ENCODE measurements around the gene DMD. TPM values are rescaled to one million over a fixed set of nuclear protein-coding genes. Genes with fewer than 3 reads are reported as not detected.

Gene DMD
- polyA plus RNA-seq, 2 of the 4 experiments (the other 2 are of a cell fraction): 0.03 TPM; not detected in 1

GRCh38 chrX:32933548-32933947, 277.8 kb downstream of the DMD start:
- Histone ChIP-seq H3K4me2 (no peak overlapping the region), H3K4me3 (no peak overlapping the region), H3K4me1 (no peaks in the 10 kb centered on the region), H3K27ac (no peak overlapping the region), H3K9me3 (no peaks in the 10 kb centered on the region)
- 1% methylated on average over 5 of the region's 5 CpGs for WGBS (ENCODE audit: missing lambda C conversion rate)
- no peak for ATAC-seq
- no peak for DNase-seq (ENCODE audit: low read depth in 1 of 2, low spot score in 1 of 2)
- TF ChIP-seq EP300 (IDR thresholded peaks at IDR 0.05) (no peak), CBX8 (IDR thresholded peaks at IDR 0.05) (no peak), MAZ (IDR thresholded peaks at IDR 0.05; ENCODE audit: borderline replicate concordance, low read depth, low read length) (no peak), ZNF302 (CRISPR knock-in tag; IDR thresholded peaks at IDR 0.05) (no peak), REST (IDR thresholded peaks at IDR 0.05) (no peak), CHD2 (IDR thresholded peaks at IDR 0.05; ENCODE audit: low read length, partially characterized antibody) (no peak), ZFP36 (IDR thresholded peaks at IDR 0.05; ENCODE audit: borderline replicate concordance, partially characterized antibody) (no peak), EHF (CRISPR knock-in tag; IDR thresholded peaks at IDR 0.05) (no peak)
- TF ChIP-seq, protein P1, sequence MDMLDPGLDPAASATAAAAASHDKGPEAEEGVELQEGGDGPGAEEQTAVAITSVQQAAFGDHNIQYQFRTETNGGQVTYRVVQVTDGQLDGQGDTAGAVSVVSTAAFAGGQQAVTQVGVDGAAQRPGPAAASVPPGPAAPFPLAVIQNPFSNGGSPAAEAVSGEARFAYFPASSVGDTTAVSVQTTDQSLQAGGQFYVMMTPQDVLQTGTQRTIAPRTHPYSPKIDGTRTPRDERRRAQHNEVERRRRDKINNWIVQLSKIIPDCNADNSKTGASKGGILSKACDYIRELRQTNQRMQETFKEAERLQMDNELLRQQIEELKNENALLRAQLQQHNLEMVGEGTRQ (IDR thresholded peaks at IDR 0.05): no peak
- ChIA-PET CTCF (no interaction called here), POLR2A (no interaction called here)
- no peak for FAIRE-seq

DNA sequence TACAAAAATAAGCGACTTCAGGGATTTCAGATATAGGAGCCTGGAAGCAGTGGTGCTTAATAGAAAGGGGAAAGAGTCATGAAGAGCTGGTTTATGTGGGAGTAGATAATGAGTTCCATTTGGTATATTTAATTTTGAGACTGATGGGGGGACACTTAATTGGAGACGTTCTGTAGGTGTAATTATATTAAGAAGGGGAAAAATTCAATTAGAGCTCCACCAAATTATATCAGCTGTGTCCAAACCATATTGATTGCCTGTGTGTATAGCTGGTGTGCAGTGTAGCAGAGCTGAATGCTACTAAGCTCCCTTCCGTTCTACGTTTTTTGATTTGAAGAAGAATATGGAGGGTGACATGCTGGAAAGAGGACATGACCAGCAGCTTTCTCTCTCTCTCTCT, 282.3 kb downstream of the DMD start:
- TF ChIP-seq RCOR1 (IDR thresholded peaks at IDR 0.05; ENCODE audit: low read depth, low read length) (no peak), TP53 (CRISPR knock-in tag; IDR thresholded peaks at IDR 0.05) (no peak), HOXA7 (CRISPR knock-in tag; IDR thresholded peaks at IDR 0.05) (no peak), ELK1 (IDR thresholded peaks at IDR 0.05; ENCODE audit: low read depth, low read length) (no peak), BHLHE40 (IDR thresholded peaks at IDR 0.05; ENCODE audit: low read depth, low read length) (no peak), KDM1A (IDR thresholded peaks at IDR 0.05; ENCODE audit: low read depth) (no peak), ATOH8 (CRISPR knock-in tag; IDR thresholded peaks at IDR 0.05; ENCODE audit: low read depth) (no peak), RNF2 (IDR thresholded peaks at IDR 0.05; ENCODE audit: borderline replicate concordance, low read depth) (no peak), POLR2A (IDR thresholded peaks at IDR 0.05; ENCODE audit: low read length) (no peak), SREBF2 (IDR thresholded peaks at IDR 0.05) (no peak), CHD4 (IDR thresholded peaks at IDR 0.05; ENCODE audit: borderline replicate concordance) (no peak), HOXB13 (CRISPR knock-in tag; IDR thresholded peaks at IDR 0.05; ENCODE audit: low read depth) (no peak), MYC (IDR thresholded peaks at IDR 0.05; ENCODE audit: borderline replicate concordance, low read length) (no peak), SMC3 (IDR thresholded peaks at IDR 0.05) (no peak), PHF8 (IDR thresholded peaks at IDR 0.05; ENCODE audit: borderline replicate concordance, low read depth) (no peak), GATA3 (IDR thresholded peaks at IDR 0.05; ENCODE audit: borderline replicate concordance) (no peak)
- TF ChIP-seq, protein P1 (IDR thresholded peaks at IDR 0.05): no peak
- TF ChIP-seq, protein P2, sequence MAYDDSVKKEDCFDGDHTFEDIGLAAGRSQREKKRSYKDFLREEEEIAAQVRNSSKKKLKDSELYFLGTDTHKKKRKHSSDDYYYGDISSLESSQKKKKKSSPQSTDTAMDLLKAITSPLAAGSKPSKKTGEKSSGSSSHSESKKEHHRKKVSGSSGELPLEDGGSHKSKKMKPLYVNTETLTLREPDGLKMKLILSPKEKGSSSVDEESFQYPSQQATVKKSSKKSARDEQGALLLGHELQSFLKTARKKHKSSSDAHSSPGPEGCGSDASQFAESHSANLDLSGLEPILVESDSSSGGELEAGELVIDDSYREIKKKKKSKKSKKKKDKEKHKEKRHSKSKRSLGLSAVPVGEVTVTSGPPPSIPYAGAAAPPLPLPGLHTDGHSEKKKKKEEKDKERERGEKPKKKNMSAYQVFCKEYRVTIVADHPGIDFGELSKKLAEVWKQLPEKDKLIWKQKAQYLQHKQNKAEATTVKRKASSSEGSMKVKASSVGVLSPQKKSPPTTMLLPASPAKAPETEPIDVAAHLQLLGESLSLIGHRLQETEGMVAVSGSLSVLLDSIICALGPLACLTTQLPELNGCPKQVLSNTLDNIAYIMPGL (CRISPR knock-in tag; IDR thresholded peaks at IDR 0.05; ENCODE audit: borderline replicate concordance): no peak
- FAIRE-seq: no peak
- H3K4me1 ChIP-seq: no peaks in the 10 kb centered on the region
- POLR2A ChIA-PET: no interaction called here
- H3K4me2 ChIP-seq: no peak overlapping the region
- no peak for DNase-seq (ENCODE audit: low read depth in 1 of 2, low spot score in 1 of 2)
- H3K4me3 ChIP-seq: no peak overlapping the region
- CTCF ChIA-PET: no interaction called here
- H3K9me3 ChIP-seq: no peaks in the 10 kb centered on the region
- WGBS (ENCODE audit: missing lambda C conversion rate): 0% methylated on average over 4 of the region's 4 CpGs
- ATAC-seq: no peak
- no peak overlapping the region for H3K27ac ChIP-seq

All from A549 (cell line).